Thymus (tissue), 11 donors: Measurements from ENCODE around the gene CERS1. TPM values are rescaled to one million over a fixed set of nuclear protein-coding genes. Genes with fewer than 3 reads are reported as not detected.

ENCODE experiments used
- DNase-seq, 9 donors: peaks; one replicate each; pipeline ENCODE4 v3.0.0-alpha.2; 2013; ENCODE audit warnings: low spot score in 9 of 9, low read depth in 6 of 9, missing footprints in 1 of 9
- H3K27ac ChIP-seq, 2 donors: one replicate each; pipeline ENCODE4 v1.5.1; 2013; ENCODE audit warnings: control low read depth in 1 of 2, low read depth in 1 of 2, low read length in 1 of 2, mild to moderate bottlenecking in 1 of 2, moderate library complexity in 1 of 2
- H3K27me3 ChIP-seq, 2 donors: one replicate each; pipeline ENCODE4 v1.5.1; 2013; ENCODE audit warnings: low read length in 1 of 2; ENCODE audit not compliant: control insufficient read depth in 2 of 2, insufficient read depth in 1 of 2
- H3K36me3 ChIP-seq, 2 donors: one replicate each; pipeline ENCODE4 v1.5.1; 2013; ENCODE audit warnings: low read length in 1 of 2, mild to moderate bottlenecking in 1 of 2, moderate library complexity in 1 of 2; ENCODE audit not compliant: control insufficient read depth in 2 of 2, insufficient read depth in 2 of 2
- H3K4me1 ChIP-seq, 2 donors: one replicate each; pipeline ENCODE4 v1.5.1; 2013; ENCODE audit warnings: low read length in 2 of 2; ENCODE audit not compliant: control insufficient read depth in 2 of 2, insufficient read depth in 2 of 2
- H3K4me3 ChIP-seq, 2 donors: one replicate each; pipeline ENCODE4 v1.5.1; 2013; ENCODE audit warnings: low read length in 2 of 2, control low read depth in 1 of 2, mild to moderate bottlenecking in 1 of 2
- H3K9me3 ChIP-seq, 2 donors: one replicate each; pipeline ENCODE4 v1.5.1; 2013; ENCODE audit warnings: low read length in 1 of 2, mild to moderate bottlenecking in 1 of 2; ENCODE audit not compliant: control insufficient read depth in 2 of 2, insufficient read depth in 1 of 2
- WGBS: extraction: QIAGEN DNeasy Blood & Tissue Kit; methylation state at CpG from one replicate; pipeline ENCODE4 v1.1.7; 2013; 5-methylcytosine and 5-hydroxymethylcytosine counted together
- polyA plus RNA-seq: library from polyadenylated mRNA; stranded (reverse); fragments of 200-250 nt; gene quantifications from one replicate; pipeline ENCODE4 v1.2.3, GENCODE V29; 2013
- total RNA-seq: library from RNA; stranded (reverse); fragments of 120-200 nt; gene quantifications from one replicate; pipeline ENCODE4 v1.2.4, GENCODE V29; 2013
- donor health status: healthy.

The CERS1 gene
- total and polyA plus RNA-seq, 2 donors, result 0.28 to 0.41 TPM

GRCh38 chr19:18855647-18856384 lies 40.1 kb downstream of the CERS1 start:
- DNase-seq, result no peak
- 96% methylated on average over 27 of the region's 27 CpGs for WGBS
- H3K36me3 ChIP-seq, result peaks cover 99 to 100% of the 10 kb centered on the region in 2 donors
- peaks cover 0 to 22% of the 10 kb centered on the region in 2 donors for H3K4me1 ChIP-seq
- H3K9me3 ChIP-seq, result no peaks in the 10 kb centered on the region
- no peaks in the 10 kb centered on the region for H3K27me3 ChIP-seq
- H3K27ac ChIP-seq, result no peak overlapping the region
- no peak overlapping the region for H3K4me3 ChIP-seq

- H3K27me3 ChIP-seq, result no peaks in the 10 kb centered on the region
- H3K4me1 ChIP-seq, result peaks cover 0 to 25% of the 10 kb centered on the region in 2 donors
- H3K9me3 ChIP-seq, result no peaks in the 10 kb centered on the region
- peaks cover 99 to 100% of the 10 kb centered on the region in 2 donors for H3K36me3 ChIP-seq
- WGBS, result 98% methylated on average over 33 of the region's 33 CpGs
- no peak for DNase-seq
- no peak overlapping the region for H3K4me3 ChIP-seq
- no peak overlapping the region for H3K27ac ChIP-seq
Observed at GRCh38 chr19:18854982-18855381, 41.0 kb downstream of the CERS1 start.

- Histone ChIP-seq H3K27me3 (no peaks in the 10 kb centered on the region), H3K4me3 (no peak overlapping the region), H3K36me3 (peaks cover 98 to 99% of the 10 kb centered on the region in 2 donors), H3K27ac (no peak overlapping the region), H3K4me1 (peaks cover 0 to 25% of the 10 kb centered on the region in 2 donors), H3K9me3 (no peaks in the 10 kb centered on the region)
- 94% methylated on average over 17 of the region's 17 CpGs for WGBS
- DNase-seq, result no peak
Observed at GRCh38 chr19:18853755-18854427, 42.1 kb downstream of the CERS1 start.

- H3K9me3 ChIP-seq, result no peaks in the 10 kb centered on the region
- no peak overlapping the region for H3K27ac ChIP-seq
- no peak for DNase-seq
- WGBS, result 90% methylated on average over 12 of the region's 12 CpGs
- no peak overlapping the region for H3K4me3 ChIP-seq
- H3K27me3 ChIP-seq, result no peaks in the 10 kb centered on the region
- H3K4me1 ChIP-seq, result peaks cover 0 to 30% of the 10 kb centered on the region in 2 donors
- peaks cover 98 to 99% of the 10 kb centered on the region in 2 donors for H3K36me3 ChIP-seq
Observed at GRCh38 chr19:18852648-18853047, 43.3 kb downstream of the CERS1 start.

GRCh38 chr19:18851673-18852325 lies 44.2 kb downstream of the CERS1 start:
- no peak overlapping the region for H3K27ac ChIP-seq
- H3K27me3 ChIP-seq, result no peaks in the 10 kb centered on the region
- 97% methylated on average over 31 of the region's 31 CpGs for WGBS
- H3K4me3 ChIP-seq, result no peak overlapping the region
- H3K36me3 ChIP-seq, result peaks cover 92 to 95% of the 10 kb centered on the region in 2 donors
- no peaks in the 10 kb centered on the region for H3K9me3 ChIP-seq
- DNase-seq, result no peak
- H3K4me1 ChIP-seq, result peaks cover 0 to 32% of the 10 kb centered on the region in 2 donors

- H3K27ac ChIP-seq, result peak overlapping the region in 1 of 2 donors; percentile 78
Observed at GRCh38 chr19:18850471-18851375, 45.2 kb downstream of the CERS1 start.

DNA sequence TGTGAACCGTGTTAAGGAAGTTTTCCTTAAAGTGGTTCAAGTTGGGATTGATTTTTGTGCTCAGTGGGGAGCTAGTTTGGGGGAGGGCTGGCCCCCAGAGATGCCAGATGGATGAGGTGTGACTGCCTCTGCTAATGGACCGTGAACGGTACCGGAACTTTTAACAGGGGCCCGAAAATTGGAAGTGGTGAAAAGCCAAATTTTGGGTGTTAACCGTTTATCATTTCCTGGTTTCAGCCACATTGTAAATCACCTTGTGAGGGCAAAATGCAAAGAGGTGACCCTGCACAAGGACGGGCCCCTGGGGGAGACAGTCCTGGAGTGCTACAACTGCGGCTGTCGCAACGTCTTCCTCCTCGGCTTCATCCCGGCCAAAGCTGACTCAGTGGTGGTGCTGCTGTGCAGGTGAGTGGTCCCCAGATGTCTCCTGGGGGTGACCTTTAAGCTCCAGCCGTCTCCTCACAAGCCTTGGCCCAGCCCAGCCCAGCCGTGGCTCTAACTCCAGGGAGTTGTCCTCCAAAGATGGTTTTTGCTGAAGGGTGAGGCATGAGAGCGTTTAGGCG lies 46.0 kb downstream of the CERS1 start:
- 91% methylated on average over 16 of the region's 16 CpGs for WGBS
- H3K36me3 ChIP-seq, result peaks cover 81 to 87% of the 10 kb centered on the region in 2 donors
- peaks cover 0 to 3% of the 10 kb centered on the region in 2 donors for H3K9me3 ChIP-seq
- no peak overlapping the region for H3K4me3 ChIP-seq
- peaks cover 0 to 32% of the 10 kb centered on the region in 2 donors for H3K4me1 ChIP-seq
- no peaks in the 10 kb centered on the region for H3K27me3 ChIP-seq
- DNase-seq, result no peak
- H3K27ac ChIP-seq, result peak overlapping the region; percentile 49 to 78

More at GRCh38 chr19:18850471-18851375, 45.2 kb downstream of the CERS1 start:
- 94% methylated on average over 27 of the region's 27 CpGs for WGBS
- H3K36me3 ChIP-seq, result peaks cover 85 to 92% of the 10 kb centered on the region in 2 donors
- no peaks in the 10 kb centered on the region for H3K9me3 ChIP-seq
- no peak for DNase-seq
- no peaks in the 10 kb centered on the region for H3K27me3 ChIP-seq
- no peak overlapping the region for H3K4me3 ChIP-seq
- peaks cover 0 to 32% of the 10 kb centered on the region in 2 donors for H3K4me1 ChIP-seq

DNA sequence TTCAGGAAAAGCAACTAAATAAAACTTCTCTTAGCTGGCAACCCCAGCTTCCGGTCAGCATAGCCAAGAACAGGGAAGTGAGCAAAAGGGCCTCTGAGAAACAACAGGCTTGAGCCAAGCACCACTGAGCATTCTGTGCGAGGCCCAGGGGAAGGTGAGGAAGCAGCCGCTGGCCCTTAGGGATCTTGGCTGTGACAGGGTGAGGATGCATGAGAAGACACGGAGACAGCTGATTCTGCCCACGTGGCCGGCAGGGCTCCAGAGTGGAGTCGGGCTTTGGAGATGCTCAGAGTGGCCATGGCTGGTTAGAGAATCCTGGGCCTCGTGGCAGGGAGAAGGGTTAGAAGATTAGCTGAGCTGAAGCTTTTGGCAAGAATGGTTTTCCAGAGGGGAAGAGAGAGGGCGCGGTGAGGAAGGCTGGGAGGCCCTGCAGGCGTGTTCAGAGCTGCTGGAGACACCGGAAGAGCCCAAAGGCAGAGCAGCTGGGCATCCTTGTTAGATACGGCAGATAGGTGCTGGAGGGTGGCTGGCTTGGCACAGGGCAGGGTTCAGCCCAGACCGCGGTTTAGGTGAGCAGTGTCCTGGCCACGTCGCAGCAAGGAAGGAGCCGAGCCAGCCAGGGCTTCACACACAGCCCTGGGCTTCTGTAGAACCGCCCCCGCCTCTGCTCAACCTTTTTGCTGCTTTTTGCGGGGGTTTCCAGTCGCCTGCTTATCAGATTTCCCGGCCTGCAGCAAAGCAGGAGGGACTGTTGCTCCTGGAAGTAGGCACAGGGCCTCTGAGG lies 46.9 kb downstream of the CERS1 start:
- peaks cover 1 to 34% of the 10 kb centered on the region in 2 donors for H3K4me1 ChIP-seq
- WGBS, result 91% methylated on average over 23 of the region's 23 CpGs
- H3K27me3 ChIP-seq, result no peaks in the 10 kb centered on the region
- peak overlapping the region in 1 of 2 donors; percentile 78 for H3K27ac ChIP-seq
- no peak overlapping the region for H3K4me3 ChIP-seq
- peaks cover 72 to 78% of the 10 kb centered on the region in 2 donors for H3K36me3 ChIP-seq
- no peak for DNase-seq
- H3K9me3 ChIP-seq, result peaks cover 0 to 3% of the 10 kb centered on the region in 2 donors
